Ovary (tissue), 3 donors: ENCODE data around the gene ATP6AP1.

Experiments used
- CTCF ChIP-seq, 3 donors: fragments of 450-650 bp in 2 of 3; fragments of 200-600 bp in 1 of 3; IDR thresholded peaks; one replicate each; pipeline versions ENCODE4 v1.5.1 to v1.8.0; 2016 to 2022; ENCODE audit warnings: antibody characterized with exemption in 3 of 3, mild to moderate bottlenecking in 1 of 3
- POLR2A ChIP-seq: fragments of 450-650 bp; IDR thresholded peaks from one replicate; pipeline ENCODE4 v1.6.1; 2017; ENCODE audit warnings: antibody characterized with exemption, mild to moderate bottlenecking, moderate library complexity
- donor health status: DM: no; HTN: no; CAD: no.

GRCh38 chrX:154458116-154458953 is 29.9 kb downstream of the ATP6AP1 start, which contains the start of gene PLXNA3:
- no peak for TF ChIP-seq CTCF (IDR thresholded peaks at IDR 0.05)
- TF ChIP-seq POLR2A, result peak; percentile 40
